ENCODE results near the gene CDHR5.

Gene CDHR5

GRCh38 chr11:620935-621814, 3.6 kb downstream of the CDHR5 start:
- DNase-seq, result no peak

- DNase-seq, result no peak
Observed at GRCh38 chr11:620201-620600, 4.6 kb downstream of the CDHR5 start.

DNA sequence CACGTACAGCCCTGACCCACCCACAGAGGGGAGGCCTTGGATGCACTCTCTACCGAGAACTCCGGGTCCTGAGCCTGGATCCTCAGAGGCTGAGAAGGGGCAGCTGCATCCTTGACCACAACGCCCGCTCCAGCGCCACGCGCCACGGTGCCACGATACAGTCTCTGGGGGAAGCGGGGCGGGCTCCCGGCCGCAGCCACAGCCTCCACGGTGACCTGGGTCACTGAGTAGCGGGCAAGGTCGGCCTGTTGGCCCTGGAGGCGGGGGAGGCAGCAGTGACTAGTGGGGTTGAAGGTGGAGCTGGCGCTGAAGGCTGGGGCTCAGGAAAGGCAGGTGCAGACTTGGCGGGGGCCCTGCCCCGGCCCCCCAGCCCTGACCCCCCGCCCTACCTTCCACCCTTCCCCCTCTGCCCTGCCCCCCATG, 5.1 kb downstream of the CDHR5 start:
- no peak for DNase-seq

GRCh38 chr11:618856-619627, 5.7 kb downstream of the CDHR5 start:
- DNase-seq, result no peak

GRCh38 chr11:617912-618682, 6.7 kb downstream of the CDHR5 start:
- no peak for DNase-seq

- no peak for DNase-seq
Observed at GRCh38 chr11:617199-617911, 7.4 kb downstream of the CDHR5 start.

GRCh38 chr11:616320-617198, 8.2 kb downstream of the CDHR5 start:
- DNase-seq, result no peak

- DNase-seq, result peak; percentile 100
Observed at GRCh38 chr11:615504-616319, 9.0 kb downstream of the CDHR5 start, which contains the start of gene IRF7. Gene IRF7, minus strand, starts transcription at chr11:615950. Its CDS starts 586 bp downstream, at chr11:615364.

GRCh38 chr11:614623-615503, 9.9 kb downstream of the CDHR5 start:
- no peak for DNase-seq

GRCh38 chr11:614021-614622, 10.6 kb downstream of the CDHR5 start:
- no peak for DNase-seq

- peak; percentile 88 for DNase-seq
Observed at GRCh38 chr11:613369-613968, 11.3 kb downstream of the CDHR5 start.

GRCh38 chr11:612961-613300, 11.8 kb downstream of the CDHR5 start:
- DNase-seq, result no peak

GRCh38 chr11:612201-612960, 12.4 kb downstream of the CDHR5 start:
- DNase-seq, result no peak

- no peak for DNase-seq
Observed at GRCh38 chr11:611001-611996, 13.5 kb downstream of the CDHR5 start.

DNA sequence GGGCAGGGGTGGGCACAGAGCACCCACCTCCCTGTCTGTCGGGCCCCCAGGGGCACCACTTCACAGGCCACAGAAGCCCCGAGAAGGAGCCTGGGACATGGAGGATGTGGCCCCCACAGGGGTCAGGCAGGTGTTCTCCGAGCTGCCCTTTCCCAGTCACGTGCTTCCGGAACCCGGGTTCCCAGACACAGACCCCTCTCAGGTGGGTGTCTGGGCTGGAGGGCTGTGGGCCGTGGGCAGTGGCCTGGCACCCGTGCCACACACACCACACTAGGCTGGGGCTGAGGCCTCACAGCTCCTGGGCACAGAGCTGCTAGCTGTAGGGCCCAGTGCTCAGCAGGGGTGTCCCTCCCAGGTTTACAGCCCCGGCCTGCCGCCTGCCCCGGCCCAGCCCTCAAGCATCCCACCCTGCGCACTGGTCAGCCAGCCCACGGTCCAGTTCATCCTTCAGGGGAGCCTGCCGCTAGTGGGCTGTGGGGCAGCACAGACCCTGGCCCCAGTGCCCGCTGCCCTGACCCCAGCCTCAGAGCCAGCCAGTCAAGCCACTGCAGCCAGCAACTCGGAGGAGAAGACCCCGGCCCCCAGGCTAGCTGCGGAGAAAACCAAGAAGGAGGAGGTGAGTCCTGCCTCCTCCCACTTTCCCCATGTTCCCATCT, 14.5 kb downstream of the CDHR5 start:
- no peak for DNase-seq

DNA sequence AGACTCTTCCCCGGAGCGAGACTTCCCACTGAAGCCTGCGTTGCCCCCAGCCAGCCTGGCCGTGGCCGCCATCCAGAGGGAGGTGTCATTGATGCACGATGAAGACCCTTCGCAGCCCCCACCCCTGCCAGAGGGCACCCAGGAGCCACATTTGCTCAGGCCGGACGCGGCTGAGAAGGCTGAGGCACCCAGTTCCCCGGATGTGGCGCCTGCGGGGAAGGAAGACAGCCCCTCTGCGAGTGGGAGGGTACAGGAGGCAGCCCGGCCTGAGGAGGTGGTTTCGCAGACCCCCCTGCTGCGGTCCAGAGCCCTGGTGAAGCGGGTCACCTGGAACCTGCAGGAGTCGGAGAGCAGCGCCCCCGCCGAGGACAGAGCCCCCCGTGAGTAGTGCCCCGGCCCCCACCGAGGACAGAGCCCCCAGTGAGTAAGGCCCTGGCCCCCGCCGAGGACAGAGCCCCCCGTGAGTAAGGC, 15.4 kb downstream of the CDHR5 start:
- DNase-seq, result no peak

All from 8988T (cell line).